Measurements from ENCODE around the gene NCCRP1.
A peak's percentile ranks its signal among the peaks of the same experiment; 100 is the strongest.

Gene NCCRP1

DNA sequence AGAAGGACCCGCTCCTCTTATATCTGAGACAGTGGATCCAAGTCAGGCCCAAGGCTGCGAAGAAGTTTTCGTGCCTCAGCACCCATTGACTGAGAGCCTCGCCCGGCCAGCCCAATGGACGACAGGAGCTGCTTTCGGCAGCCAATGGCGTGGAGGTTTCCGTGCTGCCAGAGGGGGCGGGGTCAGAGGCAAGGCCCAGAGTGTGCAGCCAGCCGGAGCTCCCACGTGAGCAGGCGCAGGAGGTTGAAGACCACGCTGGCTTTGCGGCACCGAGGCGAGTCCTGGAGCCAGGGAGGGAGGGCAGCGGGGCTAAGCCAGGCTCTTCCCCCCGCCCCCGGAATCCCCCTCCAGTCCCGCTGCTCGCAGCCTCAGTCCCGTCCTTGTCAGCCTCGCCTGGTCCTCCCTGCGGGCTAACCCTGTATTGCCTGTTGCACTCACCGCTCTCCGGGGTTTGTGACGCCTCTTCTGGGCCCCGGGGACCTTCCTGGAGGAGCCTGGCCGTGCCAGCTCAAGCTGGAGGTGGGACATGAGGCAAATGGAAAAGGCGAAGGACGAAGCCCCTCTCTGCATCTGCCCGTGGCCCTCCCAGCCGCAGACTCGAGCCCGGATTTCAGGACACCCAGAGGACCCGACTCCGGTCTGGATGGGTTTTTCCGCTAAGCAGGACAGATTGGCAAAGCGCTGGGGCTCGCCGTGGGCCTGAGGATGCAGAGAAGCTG, 50.3 kb downstream of the NCCRP1 start:
- peak; percentile 34 for DNase-seq (ENCODE audit: low spot score)

- no peak for DNase-seq (ENCODE audit: low spot score)
Observed at GRCh38 chr19:39247701-39248664, 51.2 kb downstream of the NCCRP1 start.

DNA sequence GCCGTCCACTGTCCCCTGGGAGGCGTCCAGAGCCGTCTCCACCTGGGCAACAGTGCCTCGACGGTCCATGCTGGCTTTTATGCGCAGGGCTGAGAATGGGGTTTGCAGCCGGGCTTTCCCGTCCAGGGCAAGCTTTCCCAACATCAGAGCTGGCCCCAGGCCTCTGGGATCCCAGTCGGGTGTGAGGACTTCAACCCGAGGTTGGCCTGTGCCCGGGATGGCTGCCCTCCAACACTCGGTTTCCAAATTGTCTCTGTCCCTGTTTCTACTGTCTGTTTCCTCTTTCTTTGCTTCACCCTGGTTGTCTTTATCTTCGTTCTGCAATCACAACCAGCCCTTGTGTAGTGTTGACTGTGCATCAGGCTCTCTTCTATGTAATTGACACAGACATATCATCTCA, 52.0 kb downstream of the NCCRP1 start, which contains the start of gene IFNL4:
TSS of gene IFNL4 (minus strand) at position 51 of the 400 bp plus-strand sequence.
- no peak for DNase-seq (ENCODE audit: low spot score)

DNA sequence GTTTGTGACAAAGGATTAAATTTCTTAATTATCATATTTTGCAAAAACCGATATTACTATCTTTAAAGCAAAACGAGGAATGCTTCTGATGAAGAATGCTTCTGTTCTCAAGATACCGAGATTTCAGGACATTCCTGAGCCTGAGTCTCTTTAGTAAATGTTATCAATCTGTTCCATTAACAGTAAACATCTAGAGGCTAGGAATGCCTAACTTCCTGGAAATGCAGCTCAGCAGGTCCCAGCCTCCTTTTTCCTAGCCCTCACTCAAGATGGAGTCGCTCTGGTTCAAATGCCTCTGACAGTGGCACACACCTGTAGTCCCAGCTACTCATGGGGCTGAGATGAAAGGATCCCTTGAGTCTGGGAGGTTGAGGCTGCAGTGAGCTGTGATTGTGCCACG, 54.3 kb downstream of the NCCRP1 start:
- DNase-seq (ENCODE audit: low spot score) = no peak

Measured in cerebellar cortex (tissue), 1 donor.